ENCODE results near the gene INSC.

DNA sequence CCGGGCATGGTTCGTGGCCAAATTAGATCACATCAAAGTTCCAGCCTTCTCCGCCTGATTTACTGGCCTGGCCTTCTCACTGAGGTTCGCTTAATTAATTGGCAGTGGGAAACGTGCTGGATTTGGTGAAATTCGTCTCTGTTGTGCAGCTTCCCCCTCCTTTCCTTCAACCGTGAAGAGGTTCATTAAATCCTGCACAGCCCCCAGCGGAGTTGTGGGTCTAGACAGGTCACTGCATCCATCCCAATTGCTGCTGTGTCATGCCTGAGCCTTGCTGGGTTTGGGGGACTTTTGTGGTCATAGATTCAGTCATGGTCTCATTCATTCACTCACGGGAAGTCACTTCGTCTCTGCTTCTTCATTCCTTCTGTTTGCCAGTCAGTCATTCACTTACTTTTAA is 90.0 kb downstream of the INSC start:
- no peak for TF ChIP-seq POLR2A (IDR thresholded peaks at IDR 0.05)
- TF ChIP-seq POLR2AphosphoS5 (IDR thresholded peaks at IDR 0.05): no peak

Measured in sigmoid colon (tissue), 4 donors.